ENCODE data around the gene A2ML1.

DNA sequence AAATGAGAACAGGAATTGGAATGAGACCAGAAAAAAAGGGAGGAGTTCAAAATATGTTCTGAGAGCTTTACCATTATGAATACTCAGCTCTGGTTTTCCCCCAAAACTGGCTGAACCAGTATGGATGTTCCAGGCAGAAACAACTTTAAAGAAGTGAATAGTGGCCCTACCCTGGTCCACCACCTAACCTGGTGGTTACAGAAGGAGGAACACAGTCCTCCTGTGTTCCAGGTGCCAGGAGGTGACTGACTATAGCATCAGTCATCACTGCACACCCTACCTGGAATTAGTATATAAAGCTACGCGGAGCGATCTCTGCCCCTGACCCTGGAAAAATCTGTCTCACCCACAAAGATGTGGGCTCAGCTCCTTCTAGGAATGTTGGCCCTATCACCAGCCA is at the start of gene A2ML1:
- TF ChIP-seq POLR2A (IDR thresholded peaks at IDR 0.05) = no peak
- TF ChIP-seq, protein P1, sequence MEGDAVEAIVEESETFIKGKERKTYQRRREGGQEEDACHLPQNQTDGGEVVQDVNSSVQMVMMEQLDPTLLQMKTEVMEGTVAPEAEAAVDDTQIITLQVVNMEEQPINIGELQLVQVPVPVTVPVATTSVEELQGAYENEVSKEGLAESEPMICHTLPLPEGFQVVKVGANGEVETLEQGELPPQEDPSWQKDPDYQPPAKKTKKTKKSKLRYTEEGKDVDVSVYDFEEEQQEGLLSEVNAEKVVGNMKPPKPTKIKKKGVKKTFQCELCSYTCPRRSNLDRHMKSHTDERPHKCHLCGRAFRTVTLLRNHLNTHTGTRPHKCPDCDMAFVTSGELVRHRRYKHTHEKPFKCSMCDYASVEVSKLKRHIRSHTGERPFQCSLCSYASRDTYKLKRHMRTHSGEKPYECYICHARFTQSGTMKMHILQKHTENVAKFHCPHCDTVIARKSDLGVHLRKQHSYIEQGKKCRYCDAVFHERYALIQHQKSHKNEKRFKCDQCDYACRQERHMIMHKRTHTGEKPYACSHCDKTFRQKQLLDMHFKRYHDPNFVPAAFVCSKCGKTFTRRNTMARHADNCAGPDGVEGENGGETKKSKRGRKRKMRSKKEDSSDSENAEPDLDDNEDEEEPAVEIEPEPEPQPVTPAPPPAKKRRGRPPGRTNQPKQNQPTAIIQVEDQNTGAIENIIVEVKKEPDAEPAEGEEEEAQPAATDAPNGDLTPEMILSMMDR (IDR thresholded peaks at IDR 0.05) = no peak
